Suprapubic skin (tissue), 4 donors: ENCODE results near the gene FEM1A. TPM values are rescaled to one million over a fixed set of nuclear protein-coding genes. Genes with fewer than 3 reads are reported as not detected.
"Not testable (repeated sequence)": the region's sequence is repeated elsewhere in the genome, so short reads cannot be mapped to it uniquely, and the experiment has no call there.

ENCODE experiments used
- DNase-seq, 2 donors: peaks; one replicate each; pipeline ENCODE4 v3.0.0-alpha.2; 2019; ENCODE audit warnings: low spot score in 2 of 2
- H3K27ac ChIP-seq: fragments of 200-600 bp; sonication (generic); one replicate; pipeline ENCODE4 v1.5.1; 2019
- H3K27me3 ChIP-seq: fragments of 200-600 bp; sonication (generic); one replicate; pipeline ENCODE4 v1.5.1; 2019
- H3K36me3 ChIP-seq: fragments of 200-600 bp; sonication (generic); one replicate; pipeline ENCODE4 v1.5.1; 2019
- H3K4me1 ChIP-seq: fragments of 200-600 bp; sonication (generic); one replicate; pipeline ENCODE4 v1.5.1; 2019
- H3K4me3 ChIP-seq: fragments of 200-600 bp; sonication (generic); one replicate; pipeline ENCODE4 v1.5.1; 2019; ENCODE audit warnings: mild to moderate bottlenecking
- H3K9me3 ChIP-seq: fragments of 200-600 bp; sonication (generic); one replicate; pipeline ENCODE4 v1.5.1; 2019
- EP300 ChIP-seq: sonication (generic); formaldehyde crosslinking; IDR thresholded peaks from one replicate; pipeline ENCODE4 v1.6.1; 2017; ENCODE audit warnings: antibody characterized with exemption
- POLR2A ChIP-seq, 2 donors: fragments of 450-650 bp; IDR thresholded peaks; one replicate each; pipeline ENCODE4 v1.6.1; 2017; ENCODE audit warnings: antibody characterized with exemption in 2 of 2, mild to moderate bottlenecking in 2 of 2, moderate library complexity in 2 of 2
- POLR2AphosphoS5 ChIP-seq, 3 donors: sonication (generic); formaldehyde crosslinking; IDR thresholded peaks; one replicate each; pipeline ENCODE4 v1.6.1; 2017; ENCODE audit warnings: antibody characterized with exemption in 3 of 3
- WGBS: methylation state at CpG from one replicate; pipeline ENCODE4 v1.1.5; 2018; 5-methylcytosine and 5-hydroxymethylcytosine counted together
- total RNA-seq, 4 donors: library from RNA; depleted of rRNA; stranded (reverse); fragments of >200 nt; gene quantifications; one replicate each; pipeline ENCODE4 v1.1.0, GENCODE V29; 2016
- TF ChIP-seq, protein P1 (sequence below), 2 donors: fragments of 200-600 bp in 1 of 2; fragments of 450-650 bp in 1 of 2; sonication (generic) in 1 of 2; IDR thresholded peaks; one replicate each; pipeline ENCODE4 v1.5.1; 2016 to 2019; ENCODE audit warnings: antibody characterized with exemption in 2 of 2, mild to moderate bottlenecking in 1 of 2, moderate library complexity in 1 of 2

The FEM1A gene, protein sequence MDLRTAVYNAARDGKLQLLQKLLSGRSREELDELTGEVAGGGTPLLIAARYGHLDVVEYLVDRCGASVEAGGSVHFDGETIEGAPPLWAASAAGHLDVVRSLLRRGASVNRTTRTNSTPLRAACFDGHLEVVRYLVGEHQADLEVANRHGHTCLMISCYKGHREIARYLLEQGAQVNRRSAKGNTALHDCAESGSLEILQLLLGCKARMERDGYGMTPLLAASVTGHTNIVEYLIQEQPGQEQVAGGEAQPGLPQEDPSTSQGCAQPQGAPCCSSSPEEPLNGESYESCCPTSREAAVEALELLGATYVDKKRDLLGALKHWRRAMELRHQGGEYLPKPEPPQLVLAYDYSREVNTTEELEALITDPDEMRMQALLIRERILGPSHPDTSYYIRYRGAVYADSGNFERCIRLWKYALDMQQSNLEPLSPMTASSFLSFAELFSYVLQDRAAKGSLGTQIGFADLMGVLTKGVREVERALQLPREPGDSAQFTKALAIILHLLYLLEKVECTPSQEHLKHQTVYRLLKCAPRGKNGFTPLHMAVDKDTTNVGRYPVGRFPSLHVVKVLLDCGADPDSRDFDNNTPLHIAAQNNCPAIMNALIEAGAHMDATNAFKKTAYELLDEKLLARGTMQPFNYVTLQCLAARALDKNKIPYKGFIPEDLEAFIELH
- total RNA-seq, result 10 to 100 TPM; 29.6 to 51.8 (median 41.1) TPM

DNA sequence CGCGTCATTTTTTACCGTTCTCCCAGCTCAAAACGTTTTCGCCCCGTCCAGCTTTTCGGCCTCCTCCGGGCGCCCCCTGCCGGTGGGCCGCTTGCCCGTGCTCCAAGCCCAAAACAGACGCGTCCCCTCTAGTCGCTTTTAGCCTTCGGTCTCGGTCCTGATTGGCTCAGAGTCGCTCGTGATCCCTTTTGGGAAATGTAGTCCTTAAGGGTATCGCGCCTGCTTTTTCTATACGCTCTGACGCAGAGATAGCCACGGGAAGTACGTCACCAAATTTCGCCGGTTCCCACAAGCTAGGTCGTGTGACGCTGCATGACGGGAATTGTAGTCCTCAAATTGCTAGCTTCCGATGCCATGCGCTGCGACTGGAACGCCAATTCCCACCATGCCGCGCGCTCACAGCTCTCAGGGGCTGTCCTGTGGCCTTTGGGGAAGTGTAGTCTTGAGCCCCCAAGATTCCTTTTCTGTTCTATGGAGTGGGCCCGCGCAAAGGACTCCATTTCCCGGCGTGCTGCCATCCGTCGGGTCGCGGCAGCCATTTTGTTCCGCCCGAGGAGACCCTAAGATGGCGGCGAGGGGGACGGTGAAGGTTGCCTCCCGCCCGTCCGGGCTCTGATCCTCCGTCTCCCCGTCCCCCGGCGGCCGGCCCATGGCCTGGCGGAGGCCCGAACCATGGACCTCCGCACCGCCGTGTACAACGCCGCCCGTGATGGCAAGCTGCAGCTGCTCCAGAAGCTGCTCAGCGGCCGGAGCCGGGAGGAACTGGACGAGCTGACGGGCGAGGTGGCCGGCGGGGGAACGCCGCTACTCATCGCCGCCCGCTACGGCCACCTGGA, at the start of gene FEM1A:
Gene FEM1A (plus strand): TSS at position 552 of the 836 bp plus-strand sequence. CDS start 121 bp downstream, at position 673.
- peak; percentile 99 to 100 for DNase-seq
- H3K4me3 ChIP-seq, result peak within 1 kb of the TSS; percentile 95
- H3K9me3 ChIP-seq, result no peaks in the 10 kb centered on the region
- peak within 1 kb of the TSS; percentile 93 for H3K27ac ChIP-seq
- 1% methylated on average over 47 of the region's 80 CpGs for WGBS
- peaks cover 43% of the 10 kb centered on the region for H3K4me1 ChIP-seq
- H3K27me3 ChIP-seq, result no peaks in the 10 kb centered on the region
- TF ChIP-seq EP300, result no peak
- peak in 1 of 2 donors; percentile 70 for TF ChIP-seq POLR2A (IDR thresholded peaks at IDR 0.05)
- TF ChIP-seq POLR2AphosphoS5 (IDR thresholded peaks at IDR 0.05), result peak in 2 of 3 donors; percentile 28 to 96
- TF ChIP-seq, protein P1, sequence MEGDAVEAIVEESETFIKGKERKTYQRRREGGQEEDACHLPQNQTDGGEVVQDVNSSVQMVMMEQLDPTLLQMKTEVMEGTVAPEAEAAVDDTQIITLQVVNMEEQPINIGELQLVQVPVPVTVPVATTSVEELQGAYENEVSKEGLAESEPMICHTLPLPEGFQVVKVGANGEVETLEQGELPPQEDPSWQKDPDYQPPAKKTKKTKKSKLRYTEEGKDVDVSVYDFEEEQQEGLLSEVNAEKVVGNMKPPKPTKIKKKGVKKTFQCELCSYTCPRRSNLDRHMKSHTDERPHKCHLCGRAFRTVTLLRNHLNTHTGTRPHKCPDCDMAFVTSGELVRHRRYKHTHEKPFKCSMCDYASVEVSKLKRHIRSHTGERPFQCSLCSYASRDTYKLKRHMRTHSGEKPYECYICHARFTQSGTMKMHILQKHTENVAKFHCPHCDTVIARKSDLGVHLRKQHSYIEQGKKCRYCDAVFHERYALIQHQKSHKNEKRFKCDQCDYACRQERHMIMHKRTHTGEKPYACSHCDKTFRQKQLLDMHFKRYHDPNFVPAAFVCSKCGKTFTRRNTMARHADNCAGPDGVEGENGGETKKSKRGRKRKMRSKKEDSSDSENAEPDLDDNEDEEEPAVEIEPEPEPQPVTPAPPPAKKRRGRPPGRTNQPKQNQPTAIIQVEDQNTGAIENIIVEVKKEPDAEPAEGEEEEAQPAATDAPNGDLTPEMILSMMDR (IDR thresholded peaks at IDR 0.05), result peak; percentile 98 to 99
- H3K36me3 ChIP-seq, result peaks cover 25% of the 10 kb centered on the region

- Histone ChIP-seq H3K27me3 (peaks cover 8% of the 10 kb centered on the region), H3K4me3 (no peak overlapping the region), H3K27ac (peak overlapping the region; percentile 55), H3K36me3 (no peaks in the 10 kb centered on the region), H3K4me1 (peaks cover 16% of the 10 kb centered on the region), H3K9me3 (no peaks in the 10 kb centered on the region)
- WGBS, result 43% methylated on average over 12 of the region's 12 CpGs
- no peak for DNase-seq
- TF ChIP-seq, protein P1 (IDR thresholded peaks at IDR 0.05), result no peak
- TF ChIP-seq POLR2AphosphoS5 (IDR thresholded peaks at IDR 0.05) (no peak), POLR2A (IDR thresholded peaks at IDR 0.05) (no peak), EP300 (no peak)
Measured at GRCh38 chr19:4742723-4743646, 48.5 kb upstream of the FEM1A start.

GRCh38 chr19:4744451-4745174, 46.9 kb upstream of the FEM1A start:
- TF ChIP-seq POLR2A (IDR thresholded peaks at IDR 0.05) (no peak), EP300 (no peak), POLR2AphosphoS5 (IDR thresholded peaks at IDR 0.05) (no peak)
- TF ChIP-seq, protein P1 (IDR thresholded peaks at IDR 0.05), result no peak

GRCh38 chr19:4745175-4745574, 46.4 kb upstream of the FEM1A start:
- H3K27ac ChIP-seq, H3K9me3 ChIP-seq: not testable (repeated sequence)
- 74% methylated on average over 8 of the region's 10 CpGs for WGBS

More at GRCh38 chr19:4744451-4745174, 46.9 kb upstream of the FEM1A start:
- Histone ChIP-seq H3K27me3 (peaks cover 5% of the 10 kb centered on the region), H3K27ac (peak overlapping the region; percentile 30), H3K4me1 (peaks cover 16% of the 10 kb centered on the region), H3K9me3 (no peaks in the 10 kb centered on the region), H3K36me3 (no peaks in the 10 kb centered on the region), H3K4me3 (no peak overlapping the region)
- 41% methylated on average over 8 of the region's 8 CpGs for WGBS
- DNase-seq, result no peak

More at GRCh38 chr19:4745175-4745574, 46.4 kb upstream of the FEM1A start:
- not testable (repeated sequence) for H3K36me3 ChIP-seq, DNase-seq, H3K4me3 ChIP-seq, H3K27me3 ChIP-seq
- peaks cover 16% of the 10 kb centered on the region for H3K4me1 ChIP-seq
